HepG2 (cell line): ENCODE data around the gene SESN2. TPM values are rescaled to one million over a fixed set of nuclear protein-coding genes. Genes with fewer than 3 reads are reported as not detected.

ENCODE experiments used
- ATF2 ChIP-seq: sonication (generic); formaldehyde crosslinking; IDR thresholded peaks from 2 replicates; pipeline ENCODE4 v1.4.0; 2020; ENCODE audit warnings: missing genetic modification reagents
- BORCS8-MEF2B ChIP-seq: sonication (generic); formaldehyde crosslinking; IDR thresholded peaks from 2 replicates; pipeline ENCODE4 v1.8.0; 2022; ENCODE audit warnings: mild to moderate bottlenecking, missing genetic modification reagents
- ETV5 ChIP-seq: IDR thresholded peaks from 2 replicates; pipeline ENCODE4 v1.6.1; 2018; ENCODE audit warnings: missing biosample characterization, missing genetic modification reagents, inconsistent platforms, borderline replicate concordance
- HNF1A ChIP-seq, 2 experiments: sonication (generic) in 1 of 2; formaldehyde crosslinking in 1 of 2; IDR thresholded peaks; 2 replicates each; pipeline versions ENCODE4 v1.4.0 to v1.6.1; 2016 to 2020; ENCODE audit warnings: borderline replicate concordance in 1 of 2, low read depth in 1 of 2, mild to moderate bottlenecking in 1 of 2, missing genetic modification reagents in 1 of 2
- IKZF1 ChIP-seq: fragments of 450-650 bp; IDR thresholded peaks from 2 replicates; pipeline ENCODE4 v1.7.1; 2016
- NFE2 ChIP-seq: sonication (generic); formaldehyde crosslinking; IDR thresholded peaks from 2 replicates; pipeline ENCODE4 v1.4.0; 2020; ENCODE audit warnings: missing genetic modification reagents
- POGK ChIP-seq: sonication (generic); formaldehyde crosslinking; conservative IDR thresholded peaks from 2 replicates; pipeline ENCODE4 v1.8.0; 2022; ENCODE audit warnings: mild to moderate bottlenecking, moderate library complexity, missing genetic modification reagents
- RORA ChIP-seq: sonication (generic); formaldehyde crosslinking; IDR thresholded peaks from 2 replicates; pipeline ENCODE4 v1.5.0; 2020; ENCODE audit warnings: mild to moderate bottlenecking, missing genetic modification reagents, moderate library complexity
- SATB2 ChIP-seq: sonication (generic); formaldehyde crosslinking; IDR thresholded peaks from 2 replicates; pipeline ENCODE4 v1.5.0; 2020; ENCODE audit warnings: missing genetic modification reagents
- SP5 ChIP-seq: IDR thresholded peaks from 2 replicates; pipeline ENCODE4 v1.6.1; 2016; ENCODE audit warnings: low read depth, borderline replicate concordance
- SPEN ChIP-seq: sonication (generic); formaldehyde crosslinking; IDR thresholded peaks from 2 replicates; pipeline ENCODE4 v1.5.1; 2020; ENCODE audit warnings: low read depth, mild to moderate bottlenecking, missing genetic modification reagents
- STAT5B ChIP-seq: sonication (generic); formaldehyde crosslinking; IDR thresholded peaks from 2 replicates; pipeline ENCODE4 v1.4.0; 2020; ENCODE audit warnings: missing genetic modification reagents
- TFDP2 ChIP-seq: sonication (generic); formaldehyde crosslinking; IDR thresholded peaks from 2 replicates; pipeline ENCODE4 v1.4.0; 2020; ENCODE audit warnings: missing genetic modification reagents
- WIZ ChIP-seq: sonication (generic); formaldehyde crosslinking; IDR thresholded peaks from 2 replicates; pipeline ENCODE4 v1.5.1; 2020; ENCODE audit warnings: mild to moderate bottlenecking, missing genetic modification reagents
- YEATS2 ChIP-seq: sonication (generic); formaldehyde crosslinking; IDR thresholded peaks from 2 replicates; pipeline ENCODE4 v1.4.0; 2020; ENCODE audit warnings: missing genetic modification reagents, borderline replicate concordance
- ZNF333 ChIP-seq: sonication (generic); formaldehyde crosslinking; IDR thresholded peaks from 2 replicates; pipeline ENCODE4 v1.4.0; 2020; ENCODE audit warnings: mild to moderate bottlenecking, missing genetic modification reagents, borderline replicate concordance
- ZNF564 ChIP-seq: sonication (generic); formaldehyde crosslinking; IDR thresholded peaks from 2 replicates; pipeline ENCODE4 v1.8.1; 2023; ENCODE audit warnings: mild to moderate bottlenecking, missing genetic modification reagents
- ZNF713 ChIP-seq: sonication (generic); formaldehyde crosslinking; IDR thresholded peaks from 2 replicates; pipeline ENCODE4 v1.4.0; 2020; ENCODE audit warnings: mild to moderate bottlenecking, missing genetic modification reagents
- ZSCAN29 ChIP-seq: sonication (generic); formaldehyde crosslinking; conservative IDR thresholded peaks from 2 replicates; pipeline ENCODE4 v1.4.0; 2020; ENCODE audit warnings: mild to moderate bottlenecking, missing genetic modification reagents
- polyA plus RNA-seq, 8 experiments: library from polyadenylated mRNA; depleted of rRNA in 3 of 8; stranded (reverse) in 7 of 8; unstranded in 1 of 8; fragments of >200 nt; fragmentation: Illumina TruSeq in 4 of 8; extraction: Trizol in 4 of 8; gene quantifications; 2 replicates each; pipeline versions ENCODE4 v1.2.1 to v1.2.3, GENCODE V29; 2011 to 2016; ENCODE audit warnings: low read depth in 4 of 8, missing spikeins in 1 of 8, mixed read lengths in 1 of 8; ENCODE audit not compliant: insufficient read depth in 1 of 8
- total RNA-seq, 5 experiments: library from RNA; depleted of rRNA; stranded (reverse); fragments of >200 nt; fragmentation: Illumina TruSeq; extraction: Trizol; gene quantifications; 2 replicates each; pipeline ENCODE4 v1.2.3, GENCODE V29; 2016; ENCODE audit warnings: low read depth in 1 of 5

The SESN2 gene
- total and polyA plus RNA-seq, 2 of the 13 experiments (the other 11 are each of a cell fraction or from before 2014, with no cell fraction given): 13.2 to 19.1 TPM

- TF ChIP-seq HNF1A (IDR thresholded peaks at IDR 0.05; ENCODE audit: low read depth): no peak; the same call in 1 of the 2 replicates
- TF ChIP-seq HNF1A (CRISPR knock-in tag; IDR thresholded peaks at IDR 0.05; ENCODE audit: borderline replicate concordance): 0 out of 2 replicates have a peak, but pooled peaks have one; percentile 22
- 0 out of 2 replicates have a peak, but pooled peaks have one; percentile 42 for TF ChIP-seq ZNF564 (CRISPR knock-in tag)
- peak; percentile 65; the same call in 1 of the 2 replicates for TF ChIP-seq ATF2 (CRISPR knock-in tag)
- TF ChIP-seq WIZ (CRISPR knock-in tag): no peak; the same call in 1 of the 2 replicates
- peak; percentile 79; the same call in 1 of the 2 replicates for TF ChIP-seq BORCS8-MEF2B (CRISPR knock-in tag)
- no peak for TF ChIP-seq ZNF713 (CRISPR knock-in tag)
- no peak for TF ChIP-seq IKZF1
- no peak for TF ChIP-seq RORA (CRISPR knock-in tag)
- TF ChIP-seq POGK (CRISPR knock-in tag): no peak
- no peak for TF ChIP-seq NFE2
- 0 out of 2 replicates have a peak, but pooled peaks have one; percentile 59 for TF ChIP-seq ETV5
- TF ChIP-seq SP5 (CRISPR knock-in tag): peak; percentile 70
- TF ChIP-seq YEATS2: no peak; the same call in 1 of the 2 replicates
- TF ChIP-seq SPEN (CRISPR knock-in tag): peak; percentile 52; the same call in 1 of the 2 replicates
- TF ChIP-seq TFDP2 (CRISPR knock-in tag): no peak
- no peak for TF ChIP-seq SATB2 (CRISPR knock-in tag)
- TF ChIP-seq STAT5B (CRISPR knock-in tag): no peak
- TF ChIP-seq ZSCAN29: no peak
- no peak for TF ChIP-seq ZNF333 (CRISPR knock-in tag)
These were observed 37.3 kb downstream of the SESN2 start (continued) for GRCh38 chr1:28296401-28297261.
